GM19395 (cell line): Measurements from ENCODE around the gene TBX5.

Experiments
- ATAC-seq: cut with Tn5 transposase; IDR thresholded peaks from one replicate; pipeline ENCODE4 v1.9.1; 2021; ENCODE audit warnings: mild to moderate bottlenecking, moderate library complexity; ENCODE audit not compliant: unreplicated experiment

The TBX5 gene

GRCh38 chr12:114406984-114407841 is 1.3 kb upstream of the TBX5 start:
- ATAC-seq: no peak

GRCh38 chr12:114406316-114406983 is 506 bp upstream of the TBX5 start:
- no peak for ATAC-seq

- no peak for ATAC-seq
These were observed 922 bp downstream of the TBX5 start for GRCh38 chr12:114404926-114405518.

GRCh38 chr12:114404083-114404925 is 1.6 kb downstream of the TBX5 start:
- no peak for ATAC-seq

DNA sequence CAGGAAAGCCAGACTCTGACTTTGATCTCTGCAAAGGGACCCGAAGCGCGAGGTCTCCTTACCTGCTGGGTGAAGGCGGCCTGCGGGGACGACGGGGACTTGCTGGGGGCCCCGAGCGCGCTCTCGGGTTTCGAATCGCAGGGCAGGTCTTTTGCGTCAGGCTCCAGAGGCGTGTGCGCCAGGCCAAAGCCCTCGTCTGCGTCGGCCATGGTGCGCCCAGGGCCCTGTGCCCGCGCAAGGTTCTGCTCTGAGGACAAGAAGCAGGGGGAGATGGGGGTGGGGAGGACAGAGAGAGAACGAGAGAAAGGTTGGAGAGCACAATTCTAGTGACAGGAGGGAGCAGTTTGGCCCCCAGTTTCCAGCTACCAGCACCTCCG is 2.3 kb downstream of the TBX5 start:
- no peak for ATAC-seq

DNA sequence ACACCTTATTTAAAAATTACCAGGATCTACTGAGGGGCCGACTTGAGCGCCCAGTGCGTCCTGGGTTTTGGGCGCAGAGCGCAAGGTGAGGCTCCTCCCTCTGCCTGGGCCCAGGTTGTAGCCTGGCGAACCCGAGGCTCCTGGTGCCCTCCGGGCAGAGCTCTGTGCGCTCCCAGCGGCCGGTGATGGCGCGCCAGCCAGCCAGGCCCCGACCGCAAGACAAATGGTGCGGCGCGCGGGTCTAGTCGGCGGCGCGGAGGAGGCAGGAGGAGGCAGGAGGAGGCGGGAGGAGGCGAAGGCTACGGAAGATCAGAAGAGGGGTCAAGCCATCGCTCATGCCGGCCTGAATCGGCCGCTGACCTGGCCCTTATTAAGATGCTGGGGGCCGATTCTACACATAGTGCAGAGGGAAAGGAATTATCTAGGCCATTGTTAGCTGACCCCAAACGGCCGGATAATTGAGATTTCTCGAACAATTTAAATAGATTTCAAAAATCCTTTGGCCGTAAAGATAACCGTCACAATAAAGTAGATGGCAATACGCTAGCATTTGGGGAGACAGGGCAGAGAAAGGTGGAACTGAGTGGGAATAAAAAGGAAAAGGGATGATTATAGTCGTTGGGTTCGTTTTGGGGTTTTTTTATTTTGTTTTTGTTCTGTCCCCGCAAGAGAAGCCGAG is 2.8 kb downstream of the TBX5 start:
- ATAC-seq: no peak

DNA sequence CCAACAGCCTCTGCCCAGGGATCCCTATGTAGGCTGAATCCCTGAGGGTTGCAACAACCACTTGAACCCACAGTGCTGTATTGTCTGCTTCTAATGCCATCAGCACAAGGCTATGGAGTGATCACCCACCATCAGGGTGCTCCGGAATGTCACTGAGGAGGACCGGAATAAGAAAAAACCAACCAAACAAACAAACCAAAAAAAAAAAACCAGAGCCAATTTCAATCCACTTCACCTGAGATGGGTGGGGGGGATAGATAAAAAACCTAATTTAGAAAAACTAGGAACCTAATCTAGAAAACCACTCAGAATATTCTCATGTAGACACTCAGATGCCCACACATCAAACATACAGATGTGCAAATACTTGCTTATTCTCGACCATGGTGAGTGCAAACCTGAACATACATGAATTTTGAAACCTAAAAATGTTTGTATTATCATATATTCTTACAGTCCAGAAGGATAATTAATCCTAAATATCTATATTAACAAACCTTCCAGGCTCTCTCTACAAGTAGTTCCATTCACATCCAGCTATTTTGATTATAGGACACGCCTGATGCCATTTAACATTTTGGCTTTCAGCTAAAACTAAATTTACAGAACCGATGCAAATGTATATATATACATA is 3.7 kb downstream of the TBX5 start:
- ATAC-seq: no peak

- no peak for ATAC-seq
These were observed 4.4 kb downstream of the TBX5 start for GRCh38 chr12:114401328-114402083.

DNA sequence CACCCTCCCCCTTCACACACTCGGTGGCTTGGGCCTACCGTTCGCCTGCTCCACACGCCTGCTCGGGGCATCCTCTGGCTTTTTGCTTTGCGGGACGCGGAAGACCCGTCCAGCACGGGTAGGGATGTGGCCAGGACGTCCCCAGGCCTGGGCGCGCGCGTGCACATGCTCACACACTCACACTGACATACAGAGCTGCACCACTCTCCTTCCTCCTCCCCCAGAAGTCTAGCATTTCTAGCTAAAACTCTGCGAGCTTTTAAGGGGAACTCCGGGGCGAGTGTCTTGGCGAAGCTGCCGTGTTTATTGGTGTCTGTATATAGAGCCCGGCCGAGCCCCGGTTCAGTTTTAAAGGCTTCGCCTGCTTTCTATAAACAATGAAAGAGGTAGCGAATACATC is 5.0 kb downstream of the TBX5 start:
- ATAC-seq: no peak

- no peak for ATAC-seq
These were observed 5.6 kb downstream of the TBX5 start for GRCh38 chr12:114400361-114400811.

- no peak for ATAC-seq
These were observed 6.2 kb downstream of the TBX5 start for GRCh38 chr12:114399664-114400211.

DNA sequence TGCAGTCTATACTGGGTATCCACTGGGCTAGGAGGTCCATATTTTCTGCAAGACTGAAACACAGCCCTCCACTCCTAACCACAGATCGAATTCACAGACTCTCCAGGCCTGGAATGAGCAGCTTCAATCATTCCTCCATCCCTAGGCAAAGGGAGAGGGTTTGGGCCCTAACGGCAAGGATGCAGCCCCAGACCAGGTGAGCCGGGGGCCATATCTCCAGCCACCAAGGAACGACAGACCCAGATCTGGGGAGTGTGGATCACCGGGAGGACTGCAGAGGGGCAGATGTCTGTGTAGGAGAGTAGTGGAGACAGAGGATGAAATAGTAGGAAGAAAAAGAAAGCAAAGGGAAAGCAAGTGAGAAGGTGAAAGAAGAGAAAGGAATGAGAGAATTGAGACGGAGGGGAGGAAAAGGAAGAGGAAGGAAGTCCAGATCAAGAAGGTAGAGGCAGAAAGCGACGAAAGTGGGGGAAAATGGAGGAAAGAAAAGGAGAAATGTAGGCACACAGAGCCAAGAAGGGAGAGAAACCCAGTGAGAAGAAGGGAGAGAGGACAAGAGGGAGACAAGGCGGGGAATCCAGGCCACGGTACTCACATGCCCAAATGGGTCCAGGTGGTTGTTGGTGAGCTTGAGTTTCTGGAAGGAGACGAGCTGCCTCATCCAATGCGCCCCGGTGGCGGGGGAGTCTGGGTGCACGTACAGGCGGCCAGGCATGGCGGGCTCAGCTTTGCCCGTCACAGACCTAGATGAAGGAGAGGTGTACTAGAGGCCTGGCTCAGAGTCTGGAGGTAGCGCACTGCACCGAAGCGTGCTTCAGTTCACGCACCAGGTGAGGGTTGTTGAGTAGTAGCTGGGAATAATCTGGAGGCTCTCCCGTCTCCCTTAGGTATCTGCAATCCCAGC is 7.7 kb downstream of the TBX5 start:
- ATAC-seq: no peak

DNA sequence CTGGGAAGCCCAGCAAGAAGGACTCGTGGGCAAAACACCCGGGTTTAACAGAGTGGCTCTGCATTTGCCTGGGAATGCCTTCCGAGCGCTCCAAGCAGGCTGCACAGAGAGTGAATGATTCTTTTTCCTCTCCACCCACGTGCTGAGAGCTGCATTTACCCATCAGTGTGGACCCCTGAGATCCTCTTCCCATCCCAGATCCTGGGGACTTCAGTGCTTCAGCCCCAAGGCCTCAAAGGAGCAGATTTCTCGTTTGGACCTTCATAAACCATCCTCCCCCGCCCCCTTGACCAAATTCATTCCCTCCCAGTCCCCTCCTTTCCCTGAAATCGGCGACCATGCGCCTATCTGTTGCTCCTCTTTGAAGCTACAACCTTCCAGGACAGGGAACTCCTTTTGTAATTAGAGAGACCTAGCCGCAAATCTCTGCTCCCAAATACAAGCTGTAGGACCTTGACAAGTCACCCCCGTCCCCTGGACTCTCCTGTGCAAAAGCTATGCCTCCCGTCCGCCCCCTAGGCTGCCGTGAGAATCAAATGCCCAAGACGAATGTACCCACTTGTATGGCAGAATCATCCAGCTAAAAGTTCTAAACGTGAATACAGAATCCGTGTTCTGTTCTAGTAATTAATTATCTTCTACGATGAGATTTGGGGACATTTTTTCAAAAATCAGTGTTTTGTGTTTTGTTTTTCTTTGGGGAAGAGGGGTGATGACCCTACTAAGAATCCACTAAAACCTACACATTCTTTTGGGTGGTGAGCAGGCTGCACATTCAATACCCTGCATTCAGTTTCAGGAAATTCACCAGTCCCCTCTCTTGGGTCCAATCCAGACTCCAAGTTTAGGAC is 8.8 kb downstream of the TBX5 start:
- ATAC-seq: no peak

- ATAC-seq: no peak
These were observed 9.6 kb downstream of the TBX5 start for GRCh38 chr12:114396153-114396868.

GRCh38 chr12:114395755-114396152 is 10.2 kb downstream of the TBX5 start:
- ATAC-seq: no peak

GRCh38 chr12:114395233-114395632 is 10.7 kb downstream of the TBX5 start:
- ATAC-seq: no peak
